HEK293T (cell line): ENCODE data around the gene TNRC6C.

Source experiments
- BHLHE40 ChIP-seq: fragments of 450-650 bp; IDR thresholded peaks from 2 replicates; pipeline ENCODE4 v1.6.1; 2016; ENCODE audit warnings: mild to moderate bottlenecking, moderate library complexity, borderline replicate concordance
- L3MBTL2 ChIP-seq: fragments of 450-650 bp; conservative IDR thresholded peaks from 2 replicates; pipeline ENCODE4 v1.6.1; 2016; ENCODE audit warnings: mild to moderate bottlenecking
- NFRKB ChIP-seq: fragments of 450-650 bp; IDR thresholded peaks from 2 replicates; pipeline ENCODE4 v1.6.1; 2016; ENCODE audit warnings: mild to moderate bottlenecking, moderate library complexity

DNA sequence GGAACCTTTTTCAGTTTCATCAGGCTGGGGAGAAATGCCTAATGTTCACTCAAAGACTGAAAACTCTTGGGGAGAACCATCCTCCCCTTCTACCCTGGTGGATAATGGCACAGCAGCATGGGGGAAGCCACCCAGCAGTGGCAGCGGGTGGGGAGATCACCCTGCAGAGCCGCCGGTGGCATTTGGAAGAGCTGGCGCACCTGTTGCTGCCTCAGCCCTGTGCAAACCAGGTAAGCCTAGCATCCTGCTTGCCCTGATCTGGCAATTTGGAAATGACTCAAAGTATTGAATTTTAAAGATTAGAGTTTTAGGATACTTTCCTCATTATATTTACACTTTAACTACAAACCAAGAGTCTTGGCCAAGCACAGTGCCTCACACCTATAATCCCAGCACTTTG is 106.2 kb downstream of the TNRC6C start:
- TF ChIP-seq BHLHE40 (no peak), NFRKB (no peak), L3MBTL2 (no peak)
